ENCODE measurements around the gene PDE7B. TPM values are rescaled to one million over a fixed set of nuclear protein-coding genes. Genes with fewer than 3 reads are reported as not detected.

Gene PDE7B
- total RNA-seq, 1 experiment from 2014 or later, result not detected

- ATAC-seq (no peak), DNase-seq (ENCODE audit: low spot score) (no peak)
- TF ChIP-seq E2F5 (CRISPR knock-in tag; IDR thresholded peaks at IDR 0.05) (no peak), GABPB1 (CRISPR knock-in tag; IDR thresholded peaks at IDR 0.05) (no peak), MAX (CRISPR knock-in tag; IDR thresholded peaks at IDR 0.05) (no peak), ZSCAN18 (CRISPR knock-in tag; IDR thresholded peaks at IDR 0.05) (no peak), ZNF416 (CRISPR knock-in tag; IDR thresholded peaks at IDR 0.05) (no peak), ATF3 (CRISPR knock-in tag; conservative IDR thresholded peaks at IDR 0.05) (no peak), ZNF532 (CRISPR knock-in tag; IDR thresholded peaks at IDR 0.05; ENCODE audit: borderline replicate concordance) (no peak), NR1H2 (CRISPR knock-in tag; IDR thresholded peaks at IDR 0.05) (no peak), HMGXB4 (CRISPR knock-in tag; IDR thresholded peaks at IDR 0.05) (no peak), ZBTB43 (CRISPR knock-in tag; IDR thresholded peaks at IDR 0.05) (no peak), JUN (CRISPR knock-in tag; IDR thresholded peaks at IDR 0.05) (no peak), ATF1 (CRISPR knock-in tag; IDR thresholded peaks at IDR 0.05) (no peak), SP1 (CRISPR knock-in tag; conservative IDR thresholded peaks at IDR 0.05) (no peak), NFATC4 (CRISPR knock-in tag; IDR thresholded peaks at IDR 0.05) (no peak), CREB1 (CRISPR knock-in tag; IDR thresholded peaks at IDR 0.05) (no peak)
- peaks cover 23% of the 10 kb centered on the region for H3K27me3 Mint-ChIP-seq (ENCODE audit: low read depth)
- H3K36me3 Mint-ChIP-seq, result no peaks in the 10 kb centered on the region
- ChIA-PET POLR2A (no interaction called here), CTCF (interaction anchor here (1.7 kb wide), 1 partner anchor 11 kb away, joined by 4 read pairs; no protein-coding TSS in a partner anchor)
- no peak overlapping the region for H3K27ac Mint-ChIP-seq
- H3K4me3 Mint-ChIP-seq, result no peak overlapping the region
- H3K9me3 Mint-ChIP-seq, result no peaks in the 10 kb centered on the region
- H3K4me1 Mint-ChIP-seq, result 0 out of 2 replicates have a peak, but pooled peaks cover 4% of the 10 kb centered on the region
Measured at GRCh38 chr6:136114661-136115060, 263.2 kb downstream of the PDE7B start.

- ATAC-seq (no peak), DNase-seq (ENCODE audit: low spot score) (no peak)
- Mint-ChIP-seq H3K4me1 (0 out of 2 replicates have a peak, but pooled peaks cover 4% of the 10 kb centered on the region), H3K27me3 (ENCODE audit: low read depth) (peaks cover 10% of the 10 kb centered on the region), H3K36me3 (no peaks in the 10 kb centered on the region), H3K4me3 (no peak overlapping the region), H3K27ac (no peak overlapping the region), H3K9me3 (no peaks in the 10 kb centered on the region)
- CTCF ChIA-PET, result no interaction called here
- POLR2A ChIA-PET, result no interaction called here
- TF ChIP-seq ZNF219 (CRISPR knock-in tag; IDR thresholded peaks at IDR 0.05; ENCODE audit: borderline replicate concordance) (no peak), ERG (CRISPR knock-in tag; IDR thresholded peaks at IDR 0.05) (no peak), ESRRA (CRISPR knock-in tag; IDR thresholded peaks at IDR 0.05; ENCODE audit: borderline replicate concordance) (no peak), ATF6 (CRISPR knock-in tag; IDR thresholded peaks at IDR 0.05) (no peak), OVOL2 (CRISPR knock-in tag; IDR thresholded peaks at IDR 0.05; ENCODE audit: borderline replicate concordance) (no peak), PRRX2 (CRISPR knock-in tag; IDR thresholded peaks at IDR 0.05) (no peak), FOXK1 (CRISPR knock-in tag; IDR thresholded peaks at IDR 0.05) (no peak)
Measured at GRCh38 chr6:136115941-136116340, 264.4 kb downstream of the PDE7B start.

All from WTC11 (cell line).